HEK293 (cell line): Measurements from ENCODE around the gene RMP24.

Experiments used
- CTCF ChIA-PET: fragments of 350-600 bp; formaldehyde crosslinking; extraction: SDS; loops from one replicate; lab custom pipeline; 2021; ENCODE audit warnings: antibody characterized with exemption; lab: Yijun Ruan, JAX
- POLR2A ChIA-PET: fragments of 300-600 bp; formaldehyde crosslinking; extraction: SDS; loops from one replicate; lab custom pipeline; 2020; ENCODE audit warnings: antibody characterized with exemption, inconsistent platforms; lab: Yijun Ruan, JAX
- H3K27ac ChIP-seq: fragments of 200-500 bp; sonication (Bioruptor generic); 2 replicates; pipeline ENCODE4 v1.5.1; 2014; ENCODE audit warnings: low read depth, low read length, control low read depth, inconsistent platforms; ENCODE audit errors: extremely low read depth
- H3K36me3 ChIP-seq, 2 experiments: fragments of 200-500 bp in 1 of 2; sonication (Bioruptor generic) in 1 of 2; 1 replicate in 1 of 2; 2 replicates in 1 of 2; pipeline ENCODE4 v1.5.1; 2014 to 2017; ENCODE audit warnings: inconsistent platforms in 2 of 2, low read length in 2 of 2; ENCODE audit not compliant: control insufficient read depth in 2 of 2, insufficient read depth in 1 of 2
- H3K4me1 ChIP-seq: fragments of 200-500 bp; sonication (Bioruptor generic); 2 replicates; pipeline ENCODE4 v1.5.1; 2014; ENCODE audit warnings: mild to moderate bottlenecking, low read length, inconsistent platforms; ENCODE audit not compliant: control insufficient read depth, insufficient read depth
- H3K4me3 ChIP-seq: 2 replicates; pipeline ENCODE4 v1.5.1; 2011; ENCODE audit warnings: low read depth, mild to moderate bottlenecking, control low read depth, low read length, moderate library complexity
- H3K9me3 ChIP-seq: fragments of 200-500 bp; sonication (Bioruptor generic); 2 replicates; pipeline ENCODE4 v1.5.1; 2014; ENCODE audit warnings: low read depth, low read length, inconsistent platforms; ENCODE audit not compliant: control insufficient read depth, insufficient read depth
- FEZF1 ChIP-seq: fragments of 450-650 bp; formaldehyde crosslinking; IDR thresholded peaks from 2 replicates; pipeline ENCODE4 v1.5.1; 2016; ENCODE audit warnings: missing biosample characterization, missing genetic modification characterization
- HOXD13 ChIP-seq: sonication (generic); formaldehyde crosslinking; IDR thresholded peaks from 2 replicates; pipeline ENCODE4 v1.8.0; 2022; ENCODE audit warnings: missing genetic modification reagents, borderline replicate concordance
- KLF1 ChIP-seq: fragments of 450-650 bp; formaldehyde crosslinking; IDR thresholded peaks from 2 replicates; pipeline ENCODE4 v1.5.1; 2016; ENCODE audit warnings: missing biosample characterization, missing genetic modification characterization
- SCRT2 ChIP-seq: fragments of 450-650 bp; formaldehyde crosslinking; IDR thresholded peaks from 2 replicates; pipeline ENCODE4 v1.5.1; 2016; ENCODE audit warnings: missing biosample characterization, missing genetic modification characterization
- ZBTB26 ChIP-seq: fragments of 450-650 bp; formaldehyde crosslinking; optimal IDR thresholded peaks from 2 replicates; pipeline ENCODE3; 2016; ENCODE audit warnings: missing biosample characterization, mild to moderate bottlenecking, missing genetic modification characterization
- ZBTB8A ChIP-seq: fragments of 450-650 bp; formaldehyde crosslinking; IDR thresholded peaks from 2 replicates; pipeline ENCODE4 v1.5.1; 2016; ENCODE audit warnings: missing biosample characterization, missing genetic modification characterization
- ZFHX2 ChIP-seq: fragments of 450-650 bp; formaldehyde crosslinking; conservative IDR thresholded peaks from 2 replicates; pipeline ENCODE4 v1.5.1; 2016; ENCODE audit warnings: missing biosample characterization, missing genetic modification characterization
- ZIC2 ChIP-seq: fragments of 450-650 bp; formaldehyde crosslinking; IDR thresholded peaks from 2 replicates; pipeline ENCODE4 v1.5.1; 2016; ENCODE audit warnings: missing biosample characterization, missing genetic modification characterization
- ZNF184 ChIP-seq: fragments of 450-650 bp; IDR thresholded peaks from 2 replicates; pipeline ENCODE4 v1.5.1; 2018; ENCODE audit warnings: missing biosample characterization, mild to moderate bottlenecking, missing genetic modification characterization
- ZNF202 ChIP-seq: fragments of 450-650 bp; formaldehyde crosslinking; IDR thresholded peaks from 2 replicates; pipeline ENCODE4 v1.5.1; 2016; ENCODE audit warnings: missing biosample characterization, missing genetic modification characterization, borderline replicate concordance
- ZNF362 ChIP-seq: fragments of 450-650 bp; formaldehyde crosslinking; IDR thresholded peaks from 2 replicates; pipeline ENCODE4 v1.5.1; 2016; ENCODE audit warnings: missing biosample characterization, missing genetic modification characterization
- ZNF394 ChIP-seq: fragments of 450-650 bp; formaldehyde crosslinking; IDR thresholded peaks from 2 replicates; pipeline ENCODE4 v1.5.1; 2016; ENCODE audit warnings: missing biosample characterization, missing genetic modification characterization, mild to moderate bottlenecking, moderate library complexity, borderline replicate concordance
- ZNF426 ChIP-seq: fragments of 450-650 bp; formaldehyde crosslinking; IDR thresholded peaks from 2 replicates; pipeline ENCODE4 v1.5.1; 2017; ENCODE audit warnings: missing biosample characterization, missing genetic modification characterization, mild to moderate bottlenecking, inconsistent platforms, moderate library complexity
- ZNF510 ChIP-seq: fragments of 450-650 bp; formaldehyde crosslinking; IDR thresholded peaks from 2 replicates; pipeline ENCODE4 v1.5.1; 2018; ENCODE audit warnings: mild to moderate bottlenecking, missing genetic modification characterization, missing biosample characterization; ENCODE audit not compliant: insufficient replicate concordance
- ZNF623 ChIP-seq: fragments of 450-650 bp; formaldehyde crosslinking; IDR thresholded peaks from 2 replicates; pipeline ENCODE4 v1.5.1; 2016; ENCODE audit warnings: missing biosample characterization, missing genetic modification characterization
- ZNF776 ChIP-seq: fragments of 450-650 bp; formaldehyde crosslinking; IDR thresholded peaks from 2 replicates; pipeline ENCODE4 v1.5.0; 2017; ENCODE audit warnings: missing biosample characterization, missing genetic modification characterization, borderline replicate concordance
- ZNF792 ChIP-seq: fragments of 450-650 bp; formaldehyde crosslinking; IDR thresholded peaks from 2 replicates; pipeline ENCODE4 v1.5.1; 2016; ENCODE audit warnings: missing biosample characterization, missing genetic modification characterization
- TF ChIP-seq, protein P1 (sequence below): fragments of 450-650 bp; formaldehyde crosslinking; IDR thresholded peaks from 2 replicates; pipeline ENCODE4 v1.5.1; 2017; ENCODE audit warnings: missing biosample characterization, missing genetic modification characterization
- TF ChIP-seq, protein P2 (sequence below): fragments of 450-650 bp; formaldehyde crosslinking; conservative IDR thresholded peaks from 2 replicates; pipeline ENCODE4 v1.5.1; 2016; ENCODE audit warnings: low read depth, missing biosample characterization, missing genetic modification characterization
- TF ChIP-seq, protein P3 (sequence below): fragments of 450-650 bp; formaldehyde crosslinking; IDR thresholded peaks from 2 replicates; pipeline ENCODE4 v1.5.1; 2016; ENCODE audit warnings: missing biosample characterization, missing genetic modification characterization, low read depth

RMP24 gene

GRCh38 chr18:35923939-35924684 is 48.4 kb upstream of the RMP24 start:
- H3K9me3 ChIP-seq = no peaks in the 10 kb centered on the region
- H3K36me3 ChIP-seq = no peaks in the 10 kb centered on the region
- POLR2A ChIA-PET = no interaction called here
- peak; percentile 48 for TF ChIP-seq ZIC2 (tag by site-specific recombination)
- TF ChIP-seq SCRT2 (tag by site-specific recombination) = no peak
- TF ChIP-seq ZNF792 (tag by site-specific recombination) = no peak
- TF ChIP-seq ZNF184 (tag by site-specific recombination) = no peak
- TF ChIP-seq, protein P1, sequence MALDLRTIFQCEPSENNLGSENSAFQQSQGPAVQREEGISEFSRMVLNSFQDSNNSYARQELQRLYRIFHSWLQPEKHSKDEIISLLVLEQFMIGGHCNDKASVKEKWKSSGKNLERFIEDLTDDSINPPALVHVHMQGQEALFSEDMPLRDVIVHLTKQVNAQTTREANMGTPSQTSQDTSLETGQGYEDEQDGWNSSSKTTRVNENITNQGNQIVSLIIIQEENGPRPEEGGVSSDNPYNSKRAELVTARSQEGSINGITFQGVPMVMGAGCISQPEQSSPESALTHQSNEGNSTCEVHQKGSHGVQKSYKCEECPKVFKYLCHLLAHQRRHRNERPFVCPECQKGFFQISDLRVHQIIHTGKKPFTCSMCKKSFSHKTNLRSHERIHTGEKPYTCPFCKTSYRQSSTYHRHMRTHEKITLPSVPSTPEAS = no peak
- TF ChIP-seq FEZF1 = 0 out of 2 replicates have a peak, but pooled peaks have one; percentile 32
- H3K4me1 ChIP-seq = no peaks in the 10 kb centered on the region
- CTCF ChIA-PET = interaction anchor here (1.0 kb wide), 1 partner anchor 14 kb away, joined by 6 read pairs; no protein-coding TSS in a partner anchor
- H3K27ac ChIP-seq = no peak overlapping the region
- no peak overlapping the region for H3K4me3 ChIP-seq

DNA sequence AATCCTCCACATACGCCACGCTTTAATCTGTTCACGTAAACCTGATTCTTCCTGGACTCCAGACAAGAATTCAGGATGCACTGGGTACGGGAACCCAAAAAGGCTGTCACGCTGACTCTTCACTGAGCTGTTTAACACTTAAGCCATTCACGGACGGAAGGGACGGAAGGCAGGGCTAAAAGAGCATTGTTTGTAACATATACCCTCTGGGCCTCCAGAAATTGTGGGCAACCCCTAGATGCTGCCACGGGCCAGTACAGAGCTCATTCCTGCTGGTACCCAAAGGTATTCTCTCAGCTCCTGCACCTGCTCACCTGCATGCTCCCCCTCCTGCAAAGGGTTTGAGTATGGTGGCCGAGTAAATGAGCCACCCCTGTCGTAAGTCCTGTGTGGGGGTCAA is 45.6 kb upstream of the RMP24 start:
- Histone ChIP-seq H3K4me3 (no peak overlapping the region), H3K27ac (no peak overlapping the region), H3K4me1 (no peaks in the 10 kb centered on the region), H3K36me3 (no peaks in the 10 kb centered on the region), H3K9me3 (no peaks in the 10 kb centered on the region)
- CTCF ChIA-PET = interaction anchor here (0.5 to 1.4 kb wide), 4 partner anchors 9 to 171 kb away, joined by 3 to 5 read pairs (median 3); no protein-coding TSS in a partner anchor
- TF ChIP-seq ZFHX2 (tag by site-specific recombination) (no peak), ZNF202 (no peak), ZNF362 (tag by site-specific recombination) (no peak), ZNF510 (tag by site-specific recombination) (no peak), ZNF426 (tag by site-specific recombination) (no peak), HOXD13 (no peak), KLF1 (no peak)
- TF ChIP-seq, protein P2, sequence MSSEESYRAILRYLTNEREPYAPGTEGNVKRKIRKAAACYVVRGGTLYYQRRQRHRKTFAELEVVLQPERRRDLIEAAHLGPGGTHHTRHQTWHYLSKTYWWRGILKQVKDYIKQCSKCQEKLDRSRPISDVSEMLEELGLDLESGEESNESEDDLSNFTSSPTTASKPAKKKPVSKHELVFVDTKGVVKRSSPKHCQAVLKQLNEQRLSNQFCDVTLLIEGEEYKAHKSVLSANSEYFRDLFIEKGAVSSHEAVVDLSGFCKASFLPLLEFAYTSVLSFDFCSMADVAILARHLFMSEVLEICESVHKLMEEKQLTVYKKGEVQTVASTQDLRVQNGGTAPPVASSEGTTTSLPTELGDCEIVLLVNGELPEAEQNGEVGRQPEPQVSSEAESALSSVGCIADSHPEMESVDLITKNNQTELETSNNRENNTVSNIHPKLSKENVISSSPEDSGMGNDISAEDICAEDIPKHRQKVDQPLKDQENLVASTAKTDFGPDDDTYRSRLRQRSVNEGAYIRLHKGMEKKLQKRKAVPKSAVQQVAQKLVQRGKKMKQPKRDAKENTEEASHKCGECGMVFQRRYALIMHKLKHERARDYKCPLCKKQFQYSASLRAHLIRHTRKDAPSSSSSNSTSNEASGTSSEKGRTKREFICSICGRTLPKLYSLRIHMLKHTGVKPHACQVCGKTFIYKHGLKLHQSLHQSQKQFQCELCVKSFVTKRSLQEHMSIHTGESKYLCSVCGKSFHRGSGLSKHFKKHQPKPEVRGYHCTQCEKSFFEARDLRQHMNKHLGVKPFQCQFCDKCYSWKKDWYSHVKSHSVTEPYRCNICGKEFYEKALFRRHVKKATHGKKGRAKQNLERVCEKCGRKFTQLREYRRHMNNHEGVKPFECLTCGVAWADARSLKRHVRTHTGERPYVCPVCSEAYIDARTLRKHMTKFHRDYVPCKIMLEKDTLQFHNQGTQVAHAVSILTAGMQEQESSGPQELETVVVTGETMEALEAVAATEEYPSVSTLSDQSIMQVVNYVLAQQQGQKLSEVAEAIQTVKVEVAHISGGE (tag by site-specific recombination) = no peak
- POLR2A ChIA-PET = no interaction called here

GRCh38 chr18:35927430-35927829 is 45.0 kb upstream of the RMP24 start:
- POLR2A ChIA-PET = no interaction called here

More at GRCh38 chr18:35927430-35927829, 45.0 kb upstream of the RMP24 start:
- Histone ChIP-seq H3K36me3 (no peaks in the 10 kb centered on the region), H3K27ac (no peak overlapping the region), H3K9me3 (no peaks in the 10 kb centered on the region), H3K4me3 (no peak overlapping the region), H3K4me1 (no peaks in the 10 kb centered on the region)
- TF ChIP-seq ZNF623 (tag by site-specific recombination) = no peak
- TF ChIP-seq ZBTB26 = no peak
- no peak for TF ChIP-seq ZNF776 (tag by site-specific recombination)
- no peak for TF ChIP-seq ZBTB8A
- TF ChIP-seq, protein P3, sequence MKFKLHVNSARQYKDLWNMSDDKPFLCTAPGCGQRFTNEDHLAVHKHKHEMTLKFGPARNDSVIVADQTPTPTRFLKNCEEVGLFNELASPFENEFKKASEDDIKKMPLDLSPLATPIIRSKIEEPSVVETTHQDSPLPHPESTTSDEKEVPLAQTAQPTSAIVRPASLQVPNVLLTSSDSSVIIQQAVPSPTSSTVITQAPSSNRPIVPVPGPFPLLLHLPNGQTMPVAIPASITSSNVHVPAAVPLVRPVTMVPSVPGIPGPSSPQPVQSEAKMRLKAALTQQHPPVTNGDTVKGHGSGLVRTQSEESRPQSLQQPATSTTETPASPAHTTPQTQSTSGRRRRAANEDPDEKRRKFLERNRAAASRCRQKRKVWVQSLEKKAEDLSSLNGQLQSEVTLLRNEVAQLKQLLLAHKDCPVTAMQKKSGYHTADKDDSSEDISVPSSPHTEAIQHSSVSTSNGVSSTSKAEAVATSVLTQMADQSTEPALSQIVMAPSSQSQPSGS (tag by site-specific recombination) = no peak
- no peak for TF ChIP-seq ZNF394
- CTCF ChIA-PET = interaction anchor here (0.7 to 1.4 kb wide), 3 partner anchors 13 to 171 kb away, joined by 3 to 5 read pairs (median 3); no protein-coding TSS in a partner anchor
